ENCODE measurements around the gene UNC119B.

The UNC119B gene

GRCh38 chr12:120750806-120751205 is 40.5 kb downstream of the UNC119B start:
- DNase-seq (ENCODE audit: insufficient read length, low spot score) (no peak), FAIRE-seq (no peak)
- TF ChIP-seq POLR2A (IDR thresholded peaks at IDR 0.05; ENCODE audit: low read depth, low read length): no peak

- no peak for DNase-seq (ENCODE audit: insufficient read length, low spot score)
- TF ChIP-seq POLR2A (IDR thresholded peaks at IDR 0.05; ENCODE audit: low read depth, low read length): no peak
- no peak for FAIRE-seq
Measured at GRCh38 chr12:120751389-120751788, 41.1 kb downstream of the UNC119B start.

- TF ChIP-seq POLR2A (IDR thresholded peaks at IDR 0.05; ENCODE audit: low read depth, low read length): no peak
- FAIRE-seq: no peak
- DNase-seq (ENCODE audit: insufficient read length, low spot score): no peak
Measured at GRCh38 chr12:120754792-120755191, 44.5 kb downstream of the UNC119B start.

GRCh38 chr12:120755269-120755668 is 45.0 kb downstream of the UNC119B start:
- FAIRE-seq: no peak
- no peak for TF ChIP-seq POLR2A (IDR thresholded peaks at IDR 0.05; ENCODE audit: low read depth, low read length)
- no peak for DNase-seq (ENCODE audit: insufficient read length, low spot score)

- no peak for TF ChIP-seq POLR2A (IDR thresholded peaks at IDR 0.05; ENCODE audit: low read depth, low read length)
- no peak for DNase-seq (ENCODE audit: insufficient read length, low spot score)
- FAIRE-seq: no peak
Measured at GRCh38 chr12:120757226-120757742, 47.0 kb downstream of the UNC119B start.

- FAIRE-seq (no peak), DNase-seq (ENCODE audit: insufficient read length, low spot score) (no peak)
- no peak for TF ChIP-seq POLR2A (IDR thresholded peaks at IDR 0.05; ENCODE audit: low read depth, low read length)
Measured at GRCh38 chr12:120757949-120758348, 47.7 kb downstream of the UNC119B start.

- no peak for FAIRE-seq
- no peak for DNase-seq (ENCODE audit: insufficient read length, low spot score)
- no peak for TF ChIP-seq POLR2A (IDR thresholded peaks at IDR 0.05; ENCODE audit: low read depth, low read length)
Measured at GRCh38 chr12:120758798-120759590, 48.7 kb downstream of the UNC119B start.

GRCh38 chr12:120759591-120760348 is 49.5 kb downstream of the UNC119B start:
- DNase-seq (ENCODE audit: insufficient read length, low spot score): no peak
- TF ChIP-seq POLR2A (IDR thresholded peaks at IDR 0.05; ENCODE audit: low read depth, low read length): no peak
- FAIRE-seq: no peak

- DNase-seq (ENCODE audit: insufficient read length, low spot score): no peak
- TF ChIP-seq POLR2A (IDR thresholded peaks at IDR 0.05; ENCODE audit: low read depth, low read length): no peak
- FAIRE-seq: no peak
Measured at GRCh38 chr12:120760349-120761254, 50.3 kb downstream of the UNC119B start.

- no peak for FAIRE-seq
- TF ChIP-seq POLR2A (IDR thresholded peaks at IDR 0.05; ENCODE audit: low read depth, low read length): no peak
- no peak for DNase-seq (ENCODE audit: insufficient read length, low spot score)
Measured at GRCh38 chr12:120761519-120761934, 51.3 kb downstream of the UNC119B start.

GRCh38 chr12:120762086-120762485 is 51.8 kb downstream of the UNC119B start:
- FAIRE-seq (no peak), DNase-seq (ENCODE audit: insufficient read length, low spot score) (no peak)
- TF ChIP-seq POLR2A (IDR thresholded peaks at IDR 0.05; ENCODE audit: low read depth, low read length): no peak

GRCh38 chr12:120763250-120763649 is 53.0 kb downstream of the UNC119B start:
- no peak for TF ChIP-seq POLR2A (IDR thresholded peaks at IDR 0.05; ENCODE audit: low read depth, low read length)
- FAIRE-seq: no peak
- DNase-seq (ENCODE audit: insufficient read length, low spot score): no peak

GRCh38 chr12:120764816-120765215 is 54.6 kb downstream of the UNC119B start:
- no peak for DNase-seq (ENCODE audit: insufficient read length, low spot score)
- no peak for FAIRE-seq
- TF ChIP-seq POLR2A (IDR thresholded peaks at IDR 0.05; ENCODE audit: low read depth, low read length): no peak

GRCh38 chr12:120766566-120766965 is 56.3 kb downstream of the UNC119B start:
- FAIRE-seq (no peak), DNase-seq (ENCODE audit: insufficient read length, low spot score) (no peak)
- TF ChIP-seq POLR2A (IDR thresholded peaks at IDR 0.05; ENCODE audit: low read depth, low read length): no peak
